ENCODE data around the gene CPNE2. TPM values are rescaled to one million over a fixed set of nuclear protein-coding genes. Genes with fewer than 3 reads are reported as not detected.

Gene CPNE2
- total RNA-seq, 1 donor from 2014 or later: 33.9 TPM

DNA sequence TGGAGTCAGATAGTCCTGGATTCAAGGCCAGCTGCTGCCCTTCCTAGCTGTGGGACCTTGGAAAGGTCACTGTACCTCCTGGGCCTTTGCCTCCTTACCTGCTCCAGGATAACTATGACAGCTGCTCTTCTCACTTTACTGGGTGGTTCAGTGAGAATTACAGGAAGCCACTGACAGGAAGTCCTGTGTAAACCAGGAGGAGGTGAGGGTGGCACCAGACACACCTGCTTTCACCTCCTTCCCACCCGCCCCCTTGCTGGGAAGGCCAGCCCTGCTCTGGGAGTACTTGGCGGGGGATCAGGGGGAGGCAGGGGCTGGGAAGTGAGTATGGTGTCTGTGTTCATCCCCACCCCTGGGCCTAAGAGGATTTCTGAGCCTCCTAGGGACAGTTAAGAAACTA is 42.6 kb downstream of the CPNE2 start:
- H3K9me3 Mint-ChIP-seq (ENCODE audit: unreplicated experiment): no peaks in the 10 kb centered on the region
- TF ChIP-seq, protein P1, sequence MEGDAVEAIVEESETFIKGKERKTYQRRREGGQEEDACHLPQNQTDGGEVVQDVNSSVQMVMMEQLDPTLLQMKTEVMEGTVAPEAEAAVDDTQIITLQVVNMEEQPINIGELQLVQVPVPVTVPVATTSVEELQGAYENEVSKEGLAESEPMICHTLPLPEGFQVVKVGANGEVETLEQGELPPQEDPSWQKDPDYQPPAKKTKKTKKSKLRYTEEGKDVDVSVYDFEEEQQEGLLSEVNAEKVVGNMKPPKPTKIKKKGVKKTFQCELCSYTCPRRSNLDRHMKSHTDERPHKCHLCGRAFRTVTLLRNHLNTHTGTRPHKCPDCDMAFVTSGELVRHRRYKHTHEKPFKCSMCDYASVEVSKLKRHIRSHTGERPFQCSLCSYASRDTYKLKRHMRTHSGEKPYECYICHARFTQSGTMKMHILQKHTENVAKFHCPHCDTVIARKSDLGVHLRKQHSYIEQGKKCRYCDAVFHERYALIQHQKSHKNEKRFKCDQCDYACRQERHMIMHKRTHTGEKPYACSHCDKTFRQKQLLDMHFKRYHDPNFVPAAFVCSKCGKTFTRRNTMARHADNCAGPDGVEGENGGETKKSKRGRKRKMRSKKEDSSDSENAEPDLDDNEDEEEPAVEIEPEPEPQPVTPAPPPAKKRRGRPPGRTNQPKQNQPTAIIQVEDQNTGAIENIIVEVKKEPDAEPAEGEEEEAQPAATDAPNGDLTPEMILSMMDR (IDR thresholded peaks at IDR 0.05): no peak
- H3K27ac Mint-ChIP-seq (ENCODE audit: unreplicated experiment): no peak overlapping the region
- H3K4me3 Mint-ChIP-seq (ENCODE audit: unreplicated experiment): no peak overlapping the region
- H3K27me3 Mint-ChIP-seq (ENCODE audit: unreplicated experiment): no peaks in the 10 kb centered on the region
- DNase-seq (ENCODE audit: extremely low spot score, unreplicated experiment): no peak
- H3K4me1 Mint-ChIP-seq (ENCODE audit: unreplicated experiment): peaks cover 12% of the 10 kb centered on the region
- H3K36me3 Mint-ChIP-seq (ENCODE audit: unreplicated experiment): no peaks in the 10 kb centered on the region

DNA sequence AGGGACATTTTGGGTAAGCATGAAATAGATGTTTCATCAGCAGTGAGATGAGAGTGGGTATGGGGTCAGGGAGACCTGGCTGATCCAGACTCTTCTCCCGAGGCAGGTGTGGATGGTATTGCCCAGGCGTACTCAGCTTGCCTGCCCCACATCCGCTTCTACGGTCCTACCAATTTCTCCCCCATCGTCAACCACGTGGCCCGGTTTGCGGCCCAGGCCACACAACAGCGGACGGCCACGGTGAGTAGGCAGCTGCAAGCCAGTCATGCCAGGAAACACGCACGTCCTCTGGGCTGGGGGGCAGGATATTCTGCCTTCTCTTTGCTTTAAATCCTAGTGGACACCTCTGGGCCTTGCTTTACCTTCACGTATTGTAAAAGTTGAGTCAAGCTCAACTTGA is 44.7 kb downstream of the CPNE2 start:
- Mint-ChIP-seq H3K36me3 (ENCODE audit: unreplicated experiment) (no peaks in the 10 kb centered on the region), H3K4me3 (ENCODE audit: unreplicated experiment) (no peak overlapping the region), H3K27ac (ENCODE audit: unreplicated experiment) (no peak overlapping the region), H3K9me3 (ENCODE audit: unreplicated experiment) (no peaks in the 10 kb centered on the region), H3K27me3 (ENCODE audit: unreplicated experiment) (no peaks in the 10 kb centered on the region), H3K4me1 (ENCODE audit: unreplicated experiment) (peaks cover 25% of the 10 kb centered on the region)
- DNase-seq (ENCODE audit: extremely low spot score, unreplicated experiment): no peak
- TF ChIP-seq, protein P1 (IDR thresholded peaks at IDR 0.05): no peak

DNA sequence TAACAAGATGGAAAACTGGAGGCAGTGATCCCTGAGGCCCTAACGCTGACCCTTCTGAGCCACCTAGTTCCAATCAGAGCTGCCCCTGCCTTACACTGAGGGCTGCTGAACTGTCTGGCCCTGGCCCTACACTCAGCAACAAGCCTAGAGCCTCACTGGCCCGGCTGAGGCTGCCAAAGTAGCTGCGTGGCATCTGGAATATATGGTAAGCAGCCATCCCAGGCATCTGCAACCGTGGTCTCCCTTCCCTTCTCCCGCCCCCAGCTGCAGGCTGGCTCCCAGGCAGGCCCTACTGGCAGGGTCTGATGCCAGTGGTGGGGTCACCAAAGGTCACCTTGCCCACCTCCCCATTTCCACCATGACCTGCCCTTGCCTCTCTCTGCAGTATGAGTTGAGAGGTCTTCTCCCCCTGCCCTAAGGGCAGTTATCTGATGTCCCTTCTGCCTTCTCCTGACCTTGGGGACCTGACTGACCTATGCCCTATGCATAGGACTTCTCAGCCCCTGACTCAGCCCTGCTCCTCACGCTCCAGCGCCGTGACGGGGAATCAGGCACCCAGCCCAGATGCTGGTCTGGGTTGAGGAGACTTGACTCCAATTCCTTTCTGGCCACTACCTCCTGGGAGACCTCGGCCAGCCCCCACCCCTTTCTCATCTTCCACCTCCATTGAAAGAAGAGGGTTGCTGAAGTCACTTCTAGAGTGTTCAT is 45.3 kb downstream of the CPNE2 start:
- H3K27ac Mint-ChIP-seq (ENCODE audit: unreplicated experiment): no peak overlapping the region
- H3K4me3 Mint-ChIP-seq (ENCODE audit: unreplicated experiment): no peak overlapping the region
- TF ChIP-seq, protein P1 (IDR thresholded peaks at IDR 0.05): no peak
- H3K9me3 Mint-ChIP-seq (ENCODE audit: unreplicated experiment): no peaks in the 10 kb centered on the region
- DNase-seq (ENCODE audit: extremely low spot score, unreplicated experiment): no peak
- no peaks in the 10 kb centered on the region for H3K36me3 Mint-ChIP-seq (ENCODE audit: unreplicated experiment)
- H3K27me3 Mint-ChIP-seq (ENCODE audit: unreplicated experiment): no peaks in the 10 kb centered on the region
- H3K4me1 Mint-ChIP-seq (ENCODE audit: unreplicated experiment): peaks cover 28% of the 10 kb centered on the region

DNA sequence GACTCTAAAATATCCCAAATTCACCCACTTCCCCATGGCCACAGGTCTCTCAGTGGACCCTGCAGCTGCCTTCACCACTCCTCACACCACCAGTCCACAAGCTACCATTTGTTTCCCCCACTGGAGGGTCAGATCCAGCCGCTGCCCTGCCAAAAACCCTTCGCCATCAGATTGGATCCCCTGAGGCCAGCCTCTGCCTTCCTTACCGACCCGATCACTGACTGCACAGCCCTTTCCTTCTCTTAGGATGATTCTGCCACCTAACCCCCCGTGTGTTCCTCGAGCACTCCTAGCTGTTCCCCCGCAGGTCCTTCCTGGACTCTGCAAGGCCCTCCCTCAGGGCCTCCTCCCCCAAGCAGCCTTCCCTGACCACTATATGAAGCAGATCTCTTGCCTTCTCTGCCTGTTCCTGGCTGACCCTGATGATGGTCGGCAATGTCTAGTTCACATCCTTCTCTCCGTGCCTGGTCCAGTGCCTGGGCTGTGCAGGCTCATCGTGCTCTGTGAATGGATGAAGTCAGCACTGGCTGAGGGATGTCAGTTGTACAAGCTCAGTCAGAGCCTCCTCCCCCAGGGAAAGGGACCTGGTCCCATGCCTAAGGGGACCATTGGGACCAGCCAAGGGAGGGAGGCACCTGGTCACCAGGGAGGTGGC is 46.0 kb downstream of the CPNE2 start:
- DNase-seq (ENCODE audit: extremely low spot score, unreplicated experiment): no peak
- H3K27ac Mint-ChIP-seq (ENCODE audit: unreplicated experiment): no peak overlapping the region
- no peak overlapping the region for H3K4me3 Mint-ChIP-seq (ENCODE audit: unreplicated experiment)
- no peaks in the 10 kb centered on the region for H3K9me3 Mint-ChIP-seq (ENCODE audit: unreplicated experiment)
- H3K36me3 Mint-ChIP-seq (ENCODE audit: unreplicated experiment): no peaks in the 10 kb centered on the region
- H3K27me3 Mint-ChIP-seq (ENCODE audit: unreplicated experiment): no peaks in the 10 kb centered on the region
- TF ChIP-seq, protein P1 (IDR thresholded peaks at IDR 0.05): no peak
- peaks cover 28% of the 10 kb centered on the region for H3K4me1 Mint-ChIP-seq (ENCODE audit: unreplicated experiment)

DNA sequence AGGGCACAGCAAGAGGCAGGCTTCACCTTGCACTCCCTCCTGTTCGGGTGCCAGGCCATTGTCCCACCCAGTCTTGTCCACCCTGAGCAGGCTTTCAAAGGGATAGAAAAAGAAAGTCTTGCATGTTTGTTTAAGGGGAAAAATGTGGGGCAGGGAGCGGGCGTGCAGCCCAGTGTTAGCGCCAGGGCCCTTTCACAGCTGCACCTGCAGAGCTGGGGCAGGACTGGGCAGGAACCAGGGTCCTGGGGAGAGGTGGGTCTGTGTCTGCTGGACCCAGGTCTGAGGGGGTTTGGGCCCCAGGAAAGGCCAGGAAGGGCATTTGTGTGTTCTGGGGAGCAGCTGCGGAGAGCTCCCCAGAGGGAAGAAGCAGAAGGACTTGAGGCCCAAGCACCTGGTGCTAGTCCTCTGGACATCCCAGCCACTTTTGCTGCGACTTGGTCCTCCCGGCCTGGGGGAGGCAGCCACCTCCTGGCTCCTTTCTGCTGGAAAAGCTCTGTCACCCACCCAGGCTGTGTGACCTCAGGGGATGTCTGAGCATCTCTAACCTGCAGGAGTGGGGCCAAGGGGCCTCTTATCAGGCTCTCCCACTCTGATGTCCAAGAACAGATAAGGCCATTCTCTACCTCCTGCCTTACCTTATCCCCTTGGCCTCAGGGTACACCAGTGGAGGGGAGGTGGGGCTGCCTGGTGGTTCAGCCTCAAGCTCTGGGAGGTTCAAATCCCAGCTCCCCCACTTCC is 48.7 kb downstream of the CPNE2 start:
- Mint-ChIP-seq H3K27ac (ENCODE audit: unreplicated experiment) (no peak overlapping the region), H3K4me3 (ENCODE audit: unreplicated experiment) (no peak overlapping the region), H3K4me1 (ENCODE audit: unreplicated experiment) (peaks cover 34% of the 10 kb centered on the region), H3K9me3 (ENCODE audit: unreplicated experiment) (no peaks in the 10 kb centered on the region), H3K27me3 (ENCODE audit: unreplicated experiment) (no peaks in the 10 kb centered on the region), H3K36me3 (ENCODE audit: unreplicated experiment) (no peaks in the 10 kb centered on the region)
- DNase-seq (ENCODE audit: extremely low spot score, unreplicated experiment): no peak
- TF ChIP-seq, protein P1 (IDR thresholded peaks at IDR 0.05): no peak
